ENCODE data around the gene NTN3.

Gene NTN3

DNA sequence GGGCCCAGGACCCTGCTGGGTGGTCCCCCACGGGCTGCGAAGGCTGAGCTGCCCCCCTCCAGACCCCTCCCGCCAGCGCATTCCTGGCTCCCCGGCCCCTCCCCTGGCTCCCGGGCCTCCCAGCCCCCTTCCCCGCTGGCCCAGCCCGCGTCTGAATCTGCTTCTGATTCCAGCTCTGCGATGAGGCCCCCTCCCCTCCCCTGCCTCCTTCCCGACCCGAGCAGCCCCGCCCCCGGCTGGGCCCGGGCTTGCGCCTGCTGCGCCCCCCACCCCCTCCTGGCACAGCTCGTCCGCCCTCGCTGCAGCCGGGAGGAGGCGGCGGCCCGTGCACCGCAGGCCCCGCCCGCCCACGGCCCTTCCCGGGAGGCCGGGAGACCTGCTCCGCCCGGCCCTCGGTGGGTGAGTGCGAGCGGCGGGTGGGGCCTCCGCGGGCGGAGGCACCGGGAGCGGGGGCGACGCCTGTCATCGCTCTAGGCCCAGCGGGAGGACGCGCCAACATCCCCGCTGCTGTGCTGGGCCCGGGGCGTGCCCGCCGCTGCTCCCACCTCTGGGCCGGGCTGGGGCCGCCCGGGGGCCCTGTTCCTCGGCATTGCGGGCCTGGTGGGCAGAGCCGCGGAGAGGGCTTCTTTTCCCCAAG, at the start of gene NTN3:
TSS of gene NTN3 (plus strand) at position 282 of the 637 bp plus-strand sequence. CDS start 405 bp downstream, outside the sequence.
- H3F3A ChIP-seq (ENCODE audit: insufficient read depth, low read length) = no peaks in the 10 kb centered on the region
- no peaks in the 10 kb centered on the region for H3K9me3 ChIP-seq (ENCODE audit: low read length)
- H3K27me3 ChIP-seq (ENCODE audit: insufficient read depth, low read length) = peaks cover 17% of the 10 kb centered on the region
- no peak within 1 kb of the TSS for H3K27ac ChIP-seq (ENCODE audit: low read depth, low read length, poor library complexity, severe bottlenecking)
- no peaks in the 10 kb centered on the region for H3K9me2 ChIP-seq (ENCODE audit: low read depth, low read length)
- peaks cover 61% of the 10 kb centered on the region for H3K4me1 ChIP-seq (ENCODE audit: insufficient read depth, low read length, severe bottlenecking)
- TF ChIP-seq EZH2 (IDR thresholded peaks at IDR 0.05; ENCODE audit: borderline replicate concordance, low read length) (no peak), CTCF (IDR thresholded peaks at IDR 0.05; ENCODE audit: low read length) (no peak)
- no peaks in the 10 kb centered on the region for H4K20me1 ChIP-seq (ENCODE audit: insufficient read depth, low read length)
- H3K36me3 ChIP-seq (ENCODE audit: insufficient read depth, low read length) = no peaks in the 10 kb centered on the region
- H2AFZ ChIP-seq (ENCODE audit: low read length) = no peak within 1 kb of the TSS
- H3K9ac ChIP-seq (ENCODE audit: low read length) = no peak within 1 kb of the TSS
- H3K4me3 ChIP-seq (ENCODE audit: low read depth, low read length, poor library complexity, severe bottlenecking) = no peak within 1 kb of the TSS
- peak within 1 kb of the TSS; percentile 38; the same call in 1 of the 2 replicates for H3K4me2 ChIP-seq (ENCODE audit: low read length)
- H3K79me2 ChIP-seq (ENCODE audit: insufficient read depth, low read length) = no peaks in the 10 kb centered on the region

DNA sequence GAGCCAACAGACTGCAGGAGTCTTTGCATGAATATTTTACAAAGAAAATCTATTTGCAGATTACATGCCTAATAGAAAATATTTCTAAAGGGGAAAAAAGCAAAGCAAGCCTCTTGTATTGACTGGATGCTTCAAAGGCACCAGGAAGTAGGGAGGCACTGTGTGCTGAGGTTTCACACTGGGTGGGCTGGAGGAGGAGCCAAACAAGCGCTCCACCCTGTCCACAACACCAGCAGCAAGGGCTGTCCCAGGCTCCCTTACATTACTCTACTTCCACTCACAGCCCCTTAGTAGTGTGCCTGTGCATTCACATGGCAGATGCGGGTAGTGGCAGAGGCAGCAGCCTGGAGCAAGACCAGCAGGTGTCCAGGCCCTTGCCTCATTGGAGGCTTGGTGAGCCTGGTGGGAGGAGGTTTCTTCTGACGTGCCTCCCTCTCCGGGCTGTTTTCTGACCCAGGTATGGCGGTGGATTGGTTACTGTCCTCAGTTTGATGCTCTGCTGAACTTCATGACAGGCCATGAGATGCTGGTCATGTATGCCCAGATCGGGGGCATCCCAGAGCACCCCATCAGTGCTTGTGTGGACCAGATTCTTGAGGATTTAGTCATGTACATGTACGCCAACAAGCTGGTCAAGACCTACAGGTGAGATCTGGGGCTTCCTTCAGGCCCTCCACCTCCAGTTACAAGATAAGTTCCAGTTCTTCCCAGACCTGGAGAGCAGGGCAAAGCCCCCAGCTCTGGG, 48.8 kb upstream of the NTN3 start:
- Histone ChIP-seq H3K9ac (ENCODE audit: low read length) (no peak overlapping the region), H3K36me3 (ENCODE audit: insufficient read depth, low read length) (no peaks in the 10 kb centered on the region), H3K9me3 (ENCODE audit: low read length) (no peaks in the 10 kb centered on the region), H3K4me2 (ENCODE audit: low read length) (no peak overlapping the region), H3K9me2 (ENCODE audit: low read depth, low read length) (no peaks in the 10 kb centered on the region), H3K4me1 (ENCODE audit: insufficient read depth, low read length, severe bottlenecking) (no peaks in the 10 kb centered on the region), H3F3A (ENCODE audit: insufficient read depth, low read length) (no peaks in the 10 kb centered on the region), H2AFZ (ENCODE audit: low read length) (no peak overlapping the region), H3K27me3 (ENCODE audit: insufficient read depth, low read length) (no peaks in the 10 kb centered on the region), H4K20me1 (ENCODE audit: insufficient read depth, low read length) (no peaks in the 10 kb centered on the region), H3K4me3 (ENCODE audit: low read depth, low read length, poor library complexity, severe bottlenecking) (no peak overlapping the region), H3K79me2 (ENCODE audit: insufficient read depth, low read length) (no peaks in the 10 kb centered on the region), H3K27ac (ENCODE audit: low read depth, low read length, poor library complexity, severe bottlenecking) (no peak overlapping the region)
- TF ChIP-seq CTCF (IDR thresholded peaks at IDR 0.05; ENCODE audit: low read length) (no peak), EZH2 (IDR thresholded peaks at IDR 0.05; ENCODE audit: borderline replicate concordance, low read length) (no peak)

DNA sequence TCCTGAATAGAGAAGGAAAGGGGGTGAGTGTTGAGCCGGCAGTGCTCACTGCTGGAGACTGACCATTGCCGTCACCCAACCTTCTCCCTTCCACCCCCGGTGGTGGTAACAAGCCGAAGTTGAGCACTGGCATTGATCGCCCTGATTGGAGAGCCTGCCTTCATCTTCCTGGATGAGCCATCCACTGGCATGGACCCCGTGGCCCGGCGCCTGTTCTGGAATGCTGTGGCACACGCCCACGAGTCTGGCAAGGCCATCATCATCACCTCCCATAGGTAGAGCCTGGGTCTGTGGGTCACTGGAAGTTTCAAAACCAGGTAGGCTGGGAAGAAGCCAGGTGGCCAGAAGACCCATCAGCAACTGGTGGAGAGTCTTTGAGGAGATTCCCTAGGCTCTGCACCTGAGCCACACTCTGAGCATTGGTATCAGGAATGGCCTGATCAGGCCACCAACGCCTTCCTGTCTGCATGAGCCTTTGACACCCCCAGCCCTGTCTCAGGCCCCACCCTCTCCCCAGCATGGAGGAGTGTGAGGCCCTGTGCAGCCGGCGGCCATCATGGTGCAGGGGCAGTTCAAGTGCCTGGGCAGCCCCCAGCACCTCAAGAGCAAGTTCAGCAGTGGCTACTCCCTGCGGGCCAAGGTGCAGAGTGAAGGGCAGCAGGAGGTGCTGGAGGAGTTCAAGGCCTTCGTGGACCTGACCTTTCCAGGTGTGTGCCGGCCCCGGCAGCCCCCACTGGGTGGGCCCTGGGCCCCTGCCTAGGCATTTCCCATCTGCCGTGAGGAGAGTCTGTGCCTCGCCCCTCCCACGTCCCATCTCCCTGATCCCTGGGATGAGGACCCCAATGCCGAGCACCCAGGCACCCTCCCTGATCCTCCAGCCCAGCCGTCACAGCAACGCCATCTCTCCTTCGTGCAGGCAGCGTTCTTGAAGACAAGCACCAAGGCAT, 46.8 kb upstream of the NTN3 start:
- H3K4me3 ChIP-seq (ENCODE audit: low read depth, low read length, poor library complexity, severe bottlenecking) = no peak overlapping the region
- peaks cover 9% of the 10 kb centered on the region for H3K4me1 ChIP-seq (ENCODE audit: insufficient read depth, low read length, severe bottlenecking)
- H3K9ac ChIP-seq (ENCODE audit: low read length) = no peak overlapping the region
- no peaks in the 10 kb centered on the region for H3K27me3 ChIP-seq (ENCODE audit: insufficient read depth, low read length)
- no peak overlapping the region for H3K27ac ChIP-seq (ENCODE audit: low read depth, low read length, poor library complexity, severe bottlenecking)
- TF ChIP-seq EZH2 (IDR thresholded peaks at IDR 0.05; ENCODE audit: borderline replicate concordance, low read length) = no peak
- TF ChIP-seq CTCF (IDR thresholded peaks at IDR 0.05; ENCODE audit: low read length) = no peak
- H3K79me2 ChIP-seq (ENCODE audit: insufficient read depth, low read length) = no peaks in the 10 kb centered on the region
- no peak overlapping the region for H2AFZ ChIP-seq (ENCODE audit: low read length)
- H4K20me1 ChIP-seq (ENCODE audit: insufficient read depth, low read length) = no peaks in the 10 kb centered on the region
- H3K36me3 ChIP-seq (ENCODE audit: insufficient read depth, low read length) = no peaks in the 10 kb centered on the region
- no peaks in the 10 kb centered on the region for H3F3A ChIP-seq (ENCODE audit: insufficient read depth, low read length)
- H3K9me2 ChIP-seq (ENCODE audit: low read depth, low read length) = no peaks in the 10 kb centered on the region
- no peaks in the 10 kb centered on the region for H3K9me3 ChIP-seq (ENCODE audit: low read length)
- H3K4me2 ChIP-seq (ENCODE audit: low read length) = no peak overlapping the region

Measured in OCI-LY1 (cell line).